ENCODE results near the gene HES1.

- no peak for TF ChIP-seq POLR2AphosphoS5 (IDR thresholded peaks at IDR 0.05; ENCODE audit: borderline replicate concordance, low read depth, low read length)
- no peak for TF ChIP-seq EZH2 (IDR thresholded peaks at IDR 0.05)
Observed at GRCh38 chr3:194086388-194087075, 49.4 kb upstream of the HES1 start.

Data from SK-N-MC (cell line).